Fibroblast of lung (primary cell): Measurements from ENCODE around the gene AKAP6. TPM values are rescaled to one million over a fixed set of nuclear protein-coding genes. Genes with fewer than 3 reads are reported as not detected.

ENCODE experiments used
- DNase-seq, 2 donors: peaks; one replicate each; pipeline versions ENCODE4 v3.0.0 to v3.0.0-alpha.2; 2010; ENCODE audit warnings: low read depth in 2 of 2
- H2AFZ ChIP-seq: 2 replicates; pipeline ENCODE4 v1.5.1; 2012; ENCODE audit warnings: low read length, control low read depth, inconsistent platforms
- H3K27ac ChIP-seq: 2 replicates; pipeline ENCODE4 v1.5.1; 2011; ENCODE audit warnings: low read length, control low read depth; ENCODE audit not compliant: insufficient read depth
- H3K27me3 ChIP-seq: 2 replicates; pipeline ENCODE4 v1.5.1; 2011; ENCODE audit warnings: mild to moderate bottlenecking, low read length; ENCODE audit not compliant: control insufficient read depth, insufficient read depth
- H3K36me3 ChIP-seq: 2 replicates; pipeline ENCODE4 v1.5.1; 2011; ENCODE audit warnings: low read length; ENCODE audit not compliant: control insufficient read depth, insufficient read depth
- H3K4me1 ChIP-seq: 2 replicates; pipeline ENCODE4 v1.5.1; 2011; ENCODE audit warnings: low read length; ENCODE audit not compliant: control insufficient read depth, insufficient read depth; ENCODE audit errors: extremely low read depth
- H3K4me2 ChIP-seq: 2 replicates; pipeline ENCODE4 v1.5.1; 2011; ENCODE audit warnings: low read length, control low read depth; ENCODE audit not compliant: insufficient read depth; ENCODE audit errors: extremely low read depth
- H3K4me3 ChIP-seq, 4 experiments: fragments of 200-600 bp in 1 of 4; sonication (generic) in 1 of 4; replicated peaks in 1 of 4; 2 replicates each; pipeline ENCODE4 v1.5.1; 2011 to 2016; ENCODE audit warnings: low read length in 4 of 4, low read depth in 3 of 4, mild to moderate bottlenecking in 3 of 4, control low read depth in 2 of 4, inconsistent platforms in 1 of 4, mixed read lengths in 1 of 4; ENCODE audit not compliant: insufficient read depth in 1 of 4; ENCODE audit errors: control extremely low read depth in 1 of 4
- H3K79me2 ChIP-seq: 2 replicates; pipeline ENCODE4 v1.5.1; 2012; ENCODE audit warnings: mild to moderate bottlenecking, low read length, inconsistent platforms; ENCODE audit not compliant: control insufficient read depth, insufficient read depth
- H3K9ac ChIP-seq: 2 replicates; pipeline ENCODE4 v1.5.1; 2011; ENCODE audit warnings: mild to moderate bottlenecking, low read length, control low read depth; ENCODE audit not compliant: insufficient read depth
- H3K9me3 ChIP-seq: 2 replicates; pipeline ENCODE4 v1.5.1; 2012; ENCODE audit warnings: low read depth, low read length; ENCODE audit not compliant: control insufficient read depth, insufficient read depth
- H4K20me1 ChIP-seq: 2 replicates; pipeline ENCODE4 v1.5.1; 2011; ENCODE audit warnings: low read length; ENCODE audit not compliant: control insufficient read depth, insufficient read depth; ENCODE audit errors: extremely low read depth
- EZH2 ChIP-seq: IDR thresholded peaks from 2 replicates; pipeline ENCODE4 v1.5.1; 2012; ENCODE audit warnings: low read length, control low read depth, mild to moderate bottlenecking; ENCODE audit errors: missing control alignments
- polyA plus RNA-seq, 2 donors: library from polyadenylated mRNA; depleted of rRNA in 1 of 2; stranded (reverse) in 1 of 2; unstranded in 1 of 2; fragments of >200 nt; gene quantifications; 2 replicates each; pipeline ENCODE4 v1.2.1, GENCODE V29; 2011 to 2012; ENCODE audit warnings: missing spikeins in 1 of 2
- total RNA-seq: library from RNA; depleted of rRNA; stranded (reverse); fragments of >200 nt; gene quantifications from 2 replicates; pipeline ENCODE4 v1.2.1, GENCODE V29; 2014
- TF ChIP-seq, protein P1 (sequence below), 2 donors: IDR thresholded peaks in 1 of 2; conservative IDR thresholded peaks in 1 of 2; 1 replicate in 1 of 2; 2 replicates in 1 of 2; pipeline ENCODE4 v1.5.1; 2011 to 2012; ENCODE audit warnings: low read length in 2 of 2, control low read depth in 1 of 2, inconsistent platforms in 1 of 2, low read depth in 1 of 2, mild to moderate bottlenecking in 1 of 2

Gene AKAP6
- total and polyA plus RNA-seq, 2 donors (not counting 1 experiment from before 2014, with no cell fraction given): 3.3 to 10.9 TPM

DNA sequence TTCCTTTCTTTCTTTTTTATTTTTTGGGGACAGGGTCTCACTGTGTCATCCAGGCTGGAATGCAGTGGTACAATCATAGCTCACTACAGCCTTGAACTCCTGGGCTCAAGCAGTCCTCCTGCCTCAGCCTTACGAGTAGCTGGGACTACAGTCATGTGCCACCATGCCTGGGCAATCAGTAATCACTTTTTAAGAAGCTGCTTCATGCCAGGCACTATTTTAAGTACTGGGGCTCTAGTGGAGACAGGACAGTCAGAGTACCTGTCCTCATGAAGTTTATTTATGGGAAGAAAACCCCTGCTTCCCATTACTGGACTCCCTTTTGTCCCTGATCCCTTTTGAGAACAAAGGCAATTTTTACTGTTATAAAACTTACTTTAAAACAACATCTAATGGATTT is 485.6 kb downstream of the AKAP6 start:
- no peak for TF ChIP-seq EZH2
- TF ChIP-seq, protein P1, sequence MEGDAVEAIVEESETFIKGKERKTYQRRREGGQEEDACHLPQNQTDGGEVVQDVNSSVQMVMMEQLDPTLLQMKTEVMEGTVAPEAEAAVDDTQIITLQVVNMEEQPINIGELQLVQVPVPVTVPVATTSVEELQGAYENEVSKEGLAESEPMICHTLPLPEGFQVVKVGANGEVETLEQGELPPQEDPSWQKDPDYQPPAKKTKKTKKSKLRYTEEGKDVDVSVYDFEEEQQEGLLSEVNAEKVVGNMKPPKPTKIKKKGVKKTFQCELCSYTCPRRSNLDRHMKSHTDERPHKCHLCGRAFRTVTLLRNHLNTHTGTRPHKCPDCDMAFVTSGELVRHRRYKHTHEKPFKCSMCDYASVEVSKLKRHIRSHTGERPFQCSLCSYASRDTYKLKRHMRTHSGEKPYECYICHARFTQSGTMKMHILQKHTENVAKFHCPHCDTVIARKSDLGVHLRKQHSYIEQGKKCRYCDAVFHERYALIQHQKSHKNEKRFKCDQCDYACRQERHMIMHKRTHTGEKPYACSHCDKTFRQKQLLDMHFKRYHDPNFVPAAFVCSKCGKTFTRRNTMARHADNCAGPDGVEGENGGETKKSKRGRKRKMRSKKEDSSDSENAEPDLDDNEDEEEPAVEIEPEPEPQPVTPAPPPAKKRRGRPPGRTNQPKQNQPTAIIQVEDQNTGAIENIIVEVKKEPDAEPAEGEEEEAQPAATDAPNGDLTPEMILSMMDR (conservative IDR thresholded peaks at IDR 0.05 in 1 of 2, IDR thresholded peaks at IDR 0.05 in 1 of 2; ENCODE audit: low read depth in 1 of 2, low read length in 2 of 2): no peak
- no peak for DNase-seq
- no peak overlapping the region for H3K4me2 ChIP-seq
- no peaks in the 10 kb centered on the region for H4K20me1 ChIP-seq
- no peak overlapping the region for H3K9ac ChIP-seq
- no peaks in the 10 kb centered on the region for H3K79me2 ChIP-seq
- H3K27ac ChIP-seq: no peak overlapping the region
- H3K4me1 ChIP-seq: no peaks in the 10 kb centered on the region
- no peaks in the 10 kb centered on the region for H3K36me3 ChIP-seq
- no peak overlapping the region for H3K4me3 ChIP-seq
- H2AFZ ChIP-seq: no peak overlapping the region
- H3K27me3 ChIP-seq: no peaks in the 10 kb centered on the region
- H3K9me3 ChIP-seq: no peaks in the 10 kb centered on the region

DNA sequence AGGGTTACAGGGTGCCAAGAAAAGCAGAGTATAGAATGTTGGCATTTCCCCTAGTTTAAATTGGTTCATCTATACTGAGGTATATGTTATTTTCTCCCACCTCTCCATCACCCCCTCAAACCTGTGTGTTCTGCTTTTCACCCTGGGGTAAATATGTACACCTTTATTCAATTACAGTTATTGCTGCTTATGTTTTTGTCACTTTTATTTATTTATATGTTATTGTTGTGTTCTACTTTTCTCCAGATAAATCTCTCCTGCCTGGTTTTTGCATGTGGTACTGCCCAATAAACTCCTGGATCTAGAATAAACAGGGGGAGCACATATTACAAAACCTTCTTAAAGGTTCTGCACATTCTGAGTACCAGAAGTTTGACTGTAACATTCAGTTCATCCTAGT is 487.5 kb downstream of the AKAP6 start:
- no peaks in the 10 kb centered on the region for H3K4me1 ChIP-seq
- H3K9me3 ChIP-seq: no peaks in the 10 kb centered on the region
- no peak overlapping the region for H3K27ac ChIP-seq
- no peaks in the 10 kb centered on the region for H3K36me3 ChIP-seq
- H3K4me3 ChIP-seq: no peak overlapping the region
- no peak for DNase-seq
- no peak overlapping the region for H3K4me2 ChIP-seq
- no peaks in the 10 kb centered on the region for H4K20me1 ChIP-seq
- TF ChIP-seq EZH2: no peak
- TF ChIP-seq, protein P1 (conservative IDR thresholded peaks at IDR 0.05 in 1 of 2, IDR thresholded peaks at IDR 0.05 in 1 of 2; ENCODE audit: low read depth in 1 of 2, low read length in 2 of 2): no peak
- H3K27me3 ChIP-seq: no peaks in the 10 kb centered on the region
- no peak overlapping the region for H2AFZ ChIP-seq
- H3K9ac ChIP-seq: no peak overlapping the region
- no peaks in the 10 kb centered on the region for H3K79me2 ChIP-seq

DNA sequence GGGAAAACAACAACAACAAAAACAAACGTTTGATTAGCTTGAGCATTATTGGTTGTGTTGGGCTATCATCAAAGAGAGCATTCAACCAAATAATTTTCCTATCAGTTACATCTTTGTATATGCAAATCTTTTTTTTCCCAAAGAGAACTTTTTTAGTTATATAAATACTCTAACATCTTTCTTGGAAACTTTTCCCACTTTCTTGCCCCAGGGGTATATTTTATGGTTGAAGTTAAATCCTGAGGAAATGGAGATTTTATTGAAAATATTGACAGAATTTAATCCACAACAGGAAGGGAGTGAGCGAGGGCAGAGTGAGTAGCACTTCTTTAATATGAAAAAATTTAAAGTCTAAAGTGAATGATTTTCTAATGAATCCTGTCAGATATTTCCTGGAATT is 488.7 kb downstream of the AKAP6 start:
- Histone ChIP-seq H3K27me3 (no peaks in the 10 kb centered on the region), H2AFZ (no peak overlapping the region), H4K20me1 (no peaks in the 10 kb centered on the region), H3K4me3 (no peak overlapping the region), H3K27ac (no peak overlapping the region), H3K4me2 (no peak overlapping the region), H3K9ac (no peak overlapping the region), H3K9me3 (no peaks in the 10 kb centered on the region), H3K79me2 (no peaks in the 10 kb centered on the region), H3K36me3 (no peaks in the 10 kb centered on the region), H3K4me1 (no peaks in the 10 kb centered on the region)
- TF ChIP-seq, protein P1 (conservative IDR thresholded peaks at IDR 0.05 in 1 of 2, IDR thresholded peaks at IDR 0.05 in 1 of 2; ENCODE audit: low read depth in 1 of 2, low read length in 2 of 2): no peak
- no peak for TF ChIP-seq EZH2
- no peak for DNase-seq
